B cell (primary cell): Measurements from ENCODE around the gene MED27.

ENCODE experiments used
- EZH2 ChIP-seq: IDR thresholded peaks from 2 replicates; pipeline ENCODE4 v1.6.1; 2012; ENCODE audit warnings: borderline replicate concordance, low read depth, mild to moderate bottlenecking, moderate library complexity, low read length; ENCODE audit not compliant: insufficient read depth, poor library complexity, severe bottlenecking
- TF ChIP-seq, protein P1 (sequence below): fragments of 200-600 bp; IDR thresholded peaks from one replicate; pipeline ENCODE4 v1.8.0; 2022; ENCODE audit warnings: antibody characterized with exemption, mild to moderate bottlenecking

DNA sequence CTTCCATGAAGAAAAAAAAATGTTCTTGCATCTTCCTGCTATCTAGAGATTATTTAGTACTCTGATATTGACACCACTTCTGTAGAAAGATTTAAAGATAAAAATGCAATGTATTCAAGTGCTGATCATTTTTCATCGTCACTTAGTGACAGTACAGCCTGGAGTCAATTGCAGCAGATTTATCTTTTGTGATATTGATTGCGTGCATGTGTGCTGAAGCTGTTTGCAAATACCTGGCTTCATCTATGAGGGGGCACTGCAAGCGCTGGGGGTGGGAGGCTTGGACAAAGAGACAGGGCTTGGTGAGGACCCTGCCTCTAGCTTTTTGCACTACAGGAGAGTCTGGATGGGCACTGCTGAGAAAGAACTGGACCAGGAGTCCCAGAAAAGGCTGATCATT, 38.0 kb upstream of the MED27 start:
- TF ChIP-seq, protein P1, sequence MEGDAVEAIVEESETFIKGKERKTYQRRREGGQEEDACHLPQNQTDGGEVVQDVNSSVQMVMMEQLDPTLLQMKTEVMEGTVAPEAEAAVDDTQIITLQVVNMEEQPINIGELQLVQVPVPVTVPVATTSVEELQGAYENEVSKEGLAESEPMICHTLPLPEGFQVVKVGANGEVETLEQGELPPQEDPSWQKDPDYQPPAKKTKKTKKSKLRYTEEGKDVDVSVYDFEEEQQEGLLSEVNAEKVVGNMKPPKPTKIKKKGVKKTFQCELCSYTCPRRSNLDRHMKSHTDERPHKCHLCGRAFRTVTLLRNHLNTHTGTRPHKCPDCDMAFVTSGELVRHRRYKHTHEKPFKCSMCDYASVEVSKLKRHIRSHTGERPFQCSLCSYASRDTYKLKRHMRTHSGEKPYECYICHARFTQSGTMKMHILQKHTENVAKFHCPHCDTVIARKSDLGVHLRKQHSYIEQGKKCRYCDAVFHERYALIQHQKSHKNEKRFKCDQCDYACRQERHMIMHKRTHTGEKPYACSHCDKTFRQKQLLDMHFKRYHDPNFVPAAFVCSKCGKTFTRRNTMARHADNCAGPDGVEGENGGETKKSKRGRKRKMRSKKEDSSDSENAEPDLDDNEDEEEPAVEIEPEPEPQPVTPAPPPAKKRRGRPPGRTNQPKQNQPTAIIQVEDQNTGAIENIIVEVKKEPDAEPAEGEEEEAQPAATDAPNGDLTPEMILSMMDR, result no peak
- no peak for TF ChIP-seq EZH2
